Calu3 (cell line): ENCODE measurements around the gene SLC23A2. TPM values are rescaled to one million over a fixed set of nuclear protein-coding genes. Genes with fewer than 3 reads are reported as not detected.

Source experiments
- BruUV-seq: library from RNA; stranded (reverse); fragments of 400-500 nt; replicated peaks from 2 replicates; lab custom pipeline; 2021; lab: Mats Ljungman, UMichigan
- CTCF ChIA-PET: fragments of 300-600 bp; sonication (Branson Sonifier 250); formaldehyde crosslinking; loops from one replicate; lab custom pipeline; 2022; ENCODE audit warnings: antibody characterized with exemption; lab: Charles Lee
- DNase-seq: peaks from one replicate; pipeline ENCODE4 v3.0.0; 2022
- H3K27ac Mint-ChIP-seq: one replicate; pipeline ENCODE4 v1.8.0; 2022; ENCODE audit warnings: mixed read lengths; ENCODE audit not compliant: unreplicated experiment
- H3K27me3 Mint-ChIP-seq: one replicate; pipeline ENCODE4 v1.8.0; 2022; ENCODE audit warnings: mixed read lengths; ENCODE audit not compliant: unreplicated experiment
- H3K36me3 Mint-ChIP-seq: one replicate; pipeline ENCODE4 v1.8.0; 2022; ENCODE audit warnings: mild to moderate bottlenecking, moderate library complexity, mixed read lengths; ENCODE audit not compliant: insufficient read depth, unreplicated experiment
- H3K4me1 Mint-ChIP-seq: one replicate; pipeline ENCODE4 v1.8.0; 2022; ENCODE audit warnings: mild to moderate bottlenecking, low read depth, mixed read lengths; ENCODE audit not compliant: unreplicated experiment
- H3K4me3 Mint-ChIP-seq: one replicate; pipeline ENCODE4 v1.8.0; 2022; ENCODE audit warnings: mild to moderate bottlenecking, low read depth, moderate library complexity, mixed read lengths; ENCODE audit not compliant: unreplicated experiment
- H3K9me3 Mint-ChIP-seq: one replicate; pipeline ENCODE4 v1.8.0; 2022; ENCODE audit warnings: low read depth, mixed read lengths; ENCODE audit not compliant: unreplicated experiment
- intact Hi-C: fragments of 100-400 bp; cut with micrococcal nuclease; formaldehyde crosslinking; loops from one replicate; pipeline ENCODE4 v1.10.0; 2022; ENCODE audit not compliant: unreplicated experiment
- total RNA-seq: library from RNA; stranded (reverse); gene quantifications from 2 replicates; pipeline ENCODE4 v1.2.3, GENCODE V29; 2022
- TF ChIP-seq, protein P1 (sequence below): fragments of 200-600 bp; IDR thresholded peaks from one replicate; pipeline ENCODE4 v1.8.0; 2022; ENCODE audit warnings: antibody characterized with exemption; ENCODE audit not compliant: unreplicated experiment

SLC23A2 gene
- total RNA-seq, 1 experiment from 2014 or later = 14.8 TPM

DNA sequence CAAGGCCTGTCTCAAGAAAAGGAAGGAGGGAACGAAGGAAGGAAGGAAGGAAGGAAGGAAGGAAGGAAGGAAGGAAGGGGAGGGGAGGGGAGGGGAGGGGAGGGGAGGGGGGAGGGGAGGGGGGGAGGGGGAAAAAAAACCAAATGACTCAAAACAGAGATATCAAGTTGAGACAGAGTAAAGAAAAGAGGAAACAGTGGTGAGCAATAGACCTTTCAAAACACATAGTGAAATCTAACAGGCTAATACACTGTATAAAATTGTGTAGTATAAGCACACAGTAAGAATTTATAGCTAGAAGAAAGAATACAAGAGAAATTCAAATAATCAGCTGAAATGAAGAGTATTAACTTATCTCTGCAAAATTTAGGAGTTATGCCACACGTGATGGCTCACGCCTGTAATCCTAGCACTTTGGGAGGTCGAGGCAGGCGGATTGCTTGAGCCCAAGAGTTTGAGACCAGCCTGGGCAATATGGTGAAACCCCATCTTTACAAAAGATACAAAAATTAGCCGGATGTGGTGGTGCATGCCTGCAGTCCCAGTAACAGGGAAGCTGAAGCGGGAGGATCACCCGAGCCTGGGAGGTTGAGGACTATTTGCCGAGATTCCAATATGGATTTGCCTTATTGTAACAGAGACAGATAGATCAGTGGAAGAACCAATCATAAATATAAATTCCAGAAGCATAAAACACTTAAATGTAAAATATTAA is 156.4 kb downstream of the SLC23A2 start:
- Mint-ChIP-seq H3K9me3 (no peaks in the 10 kb centered on the region), H3K27me3 (peaks cover 3% of the 10 kb centered on the region), H3K4me3 (no peak overlapping the region), H3K4me1 (no peaks in the 10 kb centered on the region), H3K36me3 (no peaks in the 10 kb centered on the region), H3K27ac (peak overlapping the region; percentile 65)
- DNase-seq = no peak
- TF ChIP-seq, protein P1, sequence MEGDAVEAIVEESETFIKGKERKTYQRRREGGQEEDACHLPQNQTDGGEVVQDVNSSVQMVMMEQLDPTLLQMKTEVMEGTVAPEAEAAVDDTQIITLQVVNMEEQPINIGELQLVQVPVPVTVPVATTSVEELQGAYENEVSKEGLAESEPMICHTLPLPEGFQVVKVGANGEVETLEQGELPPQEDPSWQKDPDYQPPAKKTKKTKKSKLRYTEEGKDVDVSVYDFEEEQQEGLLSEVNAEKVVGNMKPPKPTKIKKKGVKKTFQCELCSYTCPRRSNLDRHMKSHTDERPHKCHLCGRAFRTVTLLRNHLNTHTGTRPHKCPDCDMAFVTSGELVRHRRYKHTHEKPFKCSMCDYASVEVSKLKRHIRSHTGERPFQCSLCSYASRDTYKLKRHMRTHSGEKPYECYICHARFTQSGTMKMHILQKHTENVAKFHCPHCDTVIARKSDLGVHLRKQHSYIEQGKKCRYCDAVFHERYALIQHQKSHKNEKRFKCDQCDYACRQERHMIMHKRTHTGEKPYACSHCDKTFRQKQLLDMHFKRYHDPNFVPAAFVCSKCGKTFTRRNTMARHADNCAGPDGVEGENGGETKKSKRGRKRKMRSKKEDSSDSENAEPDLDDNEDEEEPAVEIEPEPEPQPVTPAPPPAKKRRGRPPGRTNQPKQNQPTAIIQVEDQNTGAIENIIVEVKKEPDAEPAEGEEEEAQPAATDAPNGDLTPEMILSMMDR = no peak
- BruUV-seq = no TSS peak
- intact Hi-C loops = no loop called here
- CTCF ChIA-PET = interaction anchor here (0.5 kb wide), 1 partner anchor 86 kb away, joined by 3 read pairs; no protein-coding TSS in a partner anchor

- H3K9me3 Mint-ChIP-seq = no peaks in the 10 kb centered on the region
- peak overlapping the region; percentile 65 for H3K27ac Mint-ChIP-seq
- CTCF ChIA-PET = no interaction called here
- no TSS peak for BruUV-seq
- H3K36me3 Mint-ChIP-seq = no peaks in the 10 kb centered on the region
- TF ChIP-seq, protein P1 = no peak
- intact Hi-C loops = no loop called here
- H3K4me3 Mint-ChIP-seq = no peak overlapping the region
- H3K4me1 Mint-ChIP-seq = no peaks in the 10 kb centered on the region
- H3K27me3 Mint-ChIP-seq = peaks cover 8% of the 10 kb centered on the region
- no peak for DNase-seq
These were observed 157.0 kb downstream of the SLC23A2 start for GRCh38 chr20:4844325-4844724.

GRCh38 chr20:4840801-4841200 is 160.5 kb downstream of the SLC23A2 start:
- Mint-ChIP-seq H3K9me3 (no peaks in the 10 kb centered on the region), H3K4me3 (no peak overlapping the region), H3K36me3 (no peaks in the 10 kb centered on the region), H3K4me1 (no peaks in the 10 kb centered on the region), H3K27ac (no peak overlapping the region), H3K27me3 (peaks cover 44% of the 10 kb centered on the region)
- CTCF ChIA-PET = no interaction called here
- no TSS peak for BruUV-seq
- TF ChIP-seq, protein P1 = no peak
- DNase-seq = no peak
- intact Hi-C loops = no loop called here

- H3K27me3 Mint-ChIP-seq = peaks cover 51% of the 10 kb centered on the region
- no peak overlapping the region for H3K4me3 Mint-ChIP-seq
- DNase-seq = no peak
- no peaks in the 10 kb centered on the region for H3K36me3 Mint-ChIP-seq
- CTCF ChIA-PET = no interaction called here
- intact Hi-C loops = no loop called here
- H3K9me3 Mint-ChIP-seq = no peaks in the 10 kb centered on the region
- H3K4me1 Mint-ChIP-seq = no peaks in the 10 kb centered on the region
- no TSS peak for BruUV-seq
- TF ChIP-seq, protein P1 = no peak
- H3K27ac Mint-ChIP-seq = no peak overlapping the region
These were observed 162.8 kb downstream of the SLC23A2 start for GRCh38 chr20:4838526-4838925.
